Neural progenitor cell (in vitro differentiated cells): Measurements from ENCODE around the gene KRTAP12-2.

Experiments
- CTCF ChIP-seq: fragments of 200-600 bp; sonication (generic); IDR thresholded peaks from 2 replicates; pipeline ENCODE4 v1.5.1; 2017; ENCODE audit warnings: antibody characterized with exemption, mild to moderate bottlenecking
- EZH2phosphoT487 ChIP-seq: fragments of 200-600 bp; sonication (generic); IDR thresholded peaks from 2 replicates; pipeline ENCODE4 v1.6.1; 2017; ENCODE audit warnings: antibody characterized with exemption

GRCh38 chr21:44636209-44637017 lies 30.3 kb downstream of the KRTAP12-2 start:
- TF ChIP-seq CTCF (no peak), EZH2phosphoT487 (no peak)
